K562 (cell line): ENCODE data around the gene DDX39A. TPM values are rescaled to one million over a fixed set of nuclear protein-coding genes. Genes with fewer than 3 reads are reported as not detected.
A peak's percentile ranks its signal among the peaks of the same experiment; 100 is the strongest.

Experiments used
- ARID1B ChIP-seq: fragments of 450-650 bp; IDR thresholded peaks from 2 replicates; pipeline ENCODE4 v1.6.1; 2016; ENCODE audit warnings: antibody characterized with exemption, mild to moderate bottlenecking, inconsistent platforms
- DMBX1 ChIP-seq: fragments of 250-450 bp; sonication (Bioruptor Pico); IDR thresholded peaks from 2 replicates; pipeline ENCODE4 v1.8.0; 2022; ENCODE audit warnings: inconsistent platforms, mild to moderate bottlenecking, moderate library complexity, borderline replicate concordance
- ELF1 ChIP-seq: fragments of 200-800 bp; sonication (Bioruptor generic); IDR thresholded peaks from 2 replicates; pipeline ENCODE4 v1.6.1; 2016; ENCODE audit warnings: missing genetic modification characterization, missing compliant biosample characterization
- ETV6 ChIP-seq, 3 experiments: fragments of 150-350 bp in 1 of 3; sonication (generic) in 1 of 3; formaldehyde crosslinking in 1 of 3; IDR thresholded peaks; 2 replicates each; pipeline versions ENCODE4 v1.6.1 to v1.8.0; 2014 to 2022; ENCODE audit warnings: borderline replicate concordance in 2 of 3, low read depth in 2 of 3, antibody characterized with exemption in 1 of 3, low read length in 1 of 3, mild to moderate bottlenecking in 1 of 3, missing genetic modification reagents in 1 of 3
- GABPA ChIP-seq: fragments of 200-800 bp; sonication (Bioruptor generic); conservative IDR thresholded peaks from 2 replicates; pipeline ENCODE4 v1.6.1; 2016; ENCODE audit warnings: low read depth, missing genetic modification characterization, missing compliant biosample characterization
- GABPB1 ChIP-seq: sonication (generic); formaldehyde crosslinking; IDR thresholded peaks from 2 replicates; pipeline ENCODE4 v1.8.0; 2022; ENCODE audit warnings: mild to moderate bottlenecking, missing genetic modification reagents
- JUND ChIP-seq, 2 experiments: IDR thresholded peaks; 2 replicates in 1 of 2; 3 replicates in 1 of 2; pipeline ENCODE4 v1.6.1; 2011; ENCODE audit warnings: borderline replicate concordance in 2 of 2, low read depth in 2 of 2, low read length in 2 of 2, improper control_type of control experiment in 1 of 2, missing biosample characterization in 1 of 2, missing genetic modification characterization in 1 of 2, missing genetic modification reagents in 1 of 2
- MTA3 ChIP-seq: fragments of 450-650 bp; formaldehyde crosslinking; IDR thresholded peaks from 2 replicates; pipeline ENCODE4 v1.6.1; 2017; ENCODE audit warnings: mild to moderate bottlenecking, borderline replicate concordance
- NELFE ChIP-seq: IDR thresholded peaks from 2 replicates; pipeline ENCODE4 v1.6.1; 2011; ENCODE audit warnings: mild to moderate bottlenecking; ENCODE audit not compliant: insufficient read depth, insufficient read length
- NR2C1 ChIP-seq, 2 experiments: fragments of 450-650 bp; IDR thresholded peaks; 2 replicates each; pipeline ENCODE4 v1.6.1; 2017; ENCODE audit warnings: mild to moderate bottlenecking in 2 of 2, antibody characterized with exemption in 1 of 2, inconsistent platforms in 1 of 2, missing compliant biosample characterization in 1 of 2, missing genetic modification characterization in 1 of 2
- PHF20 ChIP-seq: fragments of 450-650 bp; IDR thresholded peaks from 2 replicates; pipeline ENCODE4 v1.6.1; 2018; ENCODE audit not compliant: partially characterized antibody
- PKNOX1 ChIP-seq: fragments of 450-650 bp; IDR thresholded peaks from 2 replicates; pipeline ENCODE4 v1.6.1; 2016
- SIN3A ChIP-seq, 2 experiments: fragments of 150-350 bp in 1 of 2; IDR thresholded peaks; 2 replicates each; pipeline ENCODE4 v1.6.1; 2011 to 2016; ENCODE audit warnings: borderline replicate concordance in 2 of 2, low read depth in 2 of 2, low read length in 2 of 2, mild to moderate bottlenecking in 2 of 2, moderate library complexity in 2 of 2; ENCODE audit not compliant: control insufficient read depth in 1 of 2
- SMARCA4 ChIP-seq: fragments of 450-650 bp; IDR thresholded peaks from 2 replicates; pipeline ENCODE4 v1.6.1; 2016
- SMARCA5 ChIP-seq: fragments of 450-650 bp; IDR thresholded peaks from 2 replicates; pipeline ENCODE4 v1.6.1; 2016
- YY1 ChIP-seq, 3 experiments: IDR thresholded peaks; 2 replicates each; pipeline ENCODE4 v1.6.1; 2011; ENCODE audit warnings: low read length in 2 of 3, mild to moderate bottlenecking in 2 of 3, moderate library complexity in 2 of 3, borderline replicate concordance in 1 of 3, control low read depth in 1 of 3, low read depth in 1 of 3; ENCODE audit not compliant: insufficient read depth in 3 of 3, insufficient replicate concordance in 2 of 3, control insufficient read depth in 1 of 3, insufficient read length in 1 of 3; ENCODE audit errors: extremely low read depth in 1 of 3
- ZFP30 ChIP-seq: fragments of 250-450 bp; sonication (Bioruptor Pico); IDR thresholded peaks from 2 replicates; pipeline ENCODE4 v1.8.0; 2022; ENCODE audit warnings: moderate library complexity, mild to moderate bottlenecking, inconsistent platforms, borderline replicate concordance
- ZFX ChIP-seq: sonication (generic); formaldehyde crosslinking; IDR thresholded peaks from 2 replicates; pipeline ENCODE4 v1.8.0; 2022; ENCODE audit warnings: mild to moderate bottlenecking, missing genetic modification reagents, moderate library complexity
- ZNF12 ChIP-seq: sonication (generic); formaldehyde crosslinking; IDR thresholded peaks from 2 replicates; pipeline ENCODE4 v1.4.0; 2020; ENCODE audit warnings: mild to moderate bottlenecking, missing genetic modification reagents
- ZNF3 ChIP-seq: fragments of 250-450 bp; sonication (Bioruptor Pico); IDR thresholded peaks from 2 replicates; pipeline ENCODE4 v1.5.0; 2021; ENCODE audit warnings: mild to moderate bottlenecking, moderate library complexity
- ZNF695 ChIP-seq: fragments of 450-650 bp; formaldehyde crosslinking; IDR thresholded peaks from 2 replicates; pipeline ENCODE4 v1.4.0; 2020; ENCODE audit warnings: mild to moderate bottlenecking, moderate library complexity
- polyA plus RNA-seq, 8 experiments: library from polyadenylated mRNA; depleted of rRNA in 4 of 8; stranded (reverse) in 5 of 8; unstranded in 3 of 8; fragments of >200 nt; fragmentation: Nextera tagmentation in 2 of 8; fragmentation: Illumina TruSeq in 1 of 8; extraction: Ambion mirVana in 2 of 8; extraction: Trizol in 1 of 8; gene quantifications; 2 replicates each; pipeline versions ENCODE4 v1.2.1 to v1.2.3, GENCODE V29; 2011 to 2014; ENCODE audit warnings: inconsistent platforms in 1 of 8, missing spikeins in 1 of 8
- total RNA-seq, 7 experiments: library from RNA; depleted of rRNA in 6 of 7; stranded (reverse); fragments of >200 nt in 6 of 7; fragmentation: Illumina TruSeq in 2 of 7; extraction: Trizol in 2 of 7; gene quantifications; 2 replicates each; pipeline versions ENCODE4 v1.2.1 to v1.2.3, GENCODE V29; 2011 to 2021; ENCODE audit warnings: low replicate concordance in 1 of 7
- TF ChIP-seq, protein P1 (sequence below): sonication (generic); formaldehyde crosslinking; IDR thresholded peaks from 2 replicates; pipeline ENCODE4 v1.8.0; 2022; ENCODE audit warnings: missing genetic modification reagents, mild to moderate bottlenecking, moderate library complexity, borderline replicate concordance

DDX39A gene
- total and polyA plus RNA-seq, 9 of the 15 experiments (the other 6 are each of a cell fraction or from before 2014, with no cell fraction given): 90.3 to 250 (median 188) TPM

DNA sequence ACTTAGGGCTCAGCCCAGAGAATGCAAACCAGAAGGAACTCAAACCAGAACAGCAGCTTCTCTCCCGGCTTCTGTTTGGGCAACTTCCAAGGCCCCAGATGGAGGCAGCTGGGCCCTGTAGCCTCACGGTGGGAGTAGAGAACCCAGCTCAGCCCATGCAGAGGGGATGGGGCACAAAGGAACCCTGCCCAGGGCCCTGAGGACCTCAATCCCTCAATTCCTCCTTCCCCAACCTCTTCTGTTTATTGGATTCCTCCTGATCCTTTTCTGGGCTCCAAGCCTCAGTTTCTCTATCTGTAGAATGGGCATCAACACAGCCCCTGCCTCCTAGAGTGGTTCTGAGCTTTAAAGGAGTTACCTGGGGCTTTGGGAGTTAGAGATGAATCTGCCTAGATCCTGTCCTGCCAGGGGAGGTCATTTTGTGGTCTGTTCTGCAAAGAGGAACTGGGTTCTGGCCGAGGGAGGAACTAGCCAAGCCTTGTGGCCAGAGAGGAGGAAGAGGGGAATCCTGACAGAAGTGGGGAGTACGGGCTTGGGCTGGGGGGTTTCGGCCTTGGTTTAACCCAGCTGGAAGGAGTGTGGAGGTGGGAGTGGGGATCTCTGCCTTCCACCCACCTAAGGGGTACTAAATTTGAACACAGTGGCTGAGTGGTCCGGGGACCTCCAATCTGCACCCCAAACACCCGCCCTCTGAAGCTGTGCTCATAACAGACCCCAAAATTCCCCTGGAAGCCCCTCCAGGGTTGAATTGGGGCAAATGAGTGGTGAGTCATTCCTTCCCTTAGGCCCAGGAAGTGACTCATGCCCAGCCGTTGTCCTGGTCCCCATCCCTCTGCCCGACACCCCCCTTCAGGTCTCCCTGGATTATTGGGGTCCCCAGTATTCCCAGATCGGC, 35.2 kb downstream of the DDX39A start (continued):
- TF ChIP-seq GABPB1: peak; percentile 31; the same call in 1 of the 2 replicates
- peak; percentile 92 for TF ChIP-seq ARID1B
- 0 out of 4 replicates have a peak, but pooled peaks of 1 of the 2 experiments have one; percentile 8 for TF ChIP-seq SIN3A (IDR thresholded peaks at IDR 0.05; ENCODE audit: borderline replicate concordance in 2 of 2, control insufficient read depth in 1 of 2, low read depth in 2 of 2, low read length in 2 of 2)
- peak; percentile 31; the same call in 1 of the 2 replicates for TF ChIP-seq ELF1 (tag)
- TF ChIP-seq SMARCA4: peak; percentile 93
- peak; percentile 10; the same call in 1 of the 2 replicates for TF ChIP-seq ZNF12 (CRISPR knock-in tag)
- TF ChIP-seq ZNF695 (CRISPR knock-in tag): no peak
- TF ChIP-seq ZFX (CRISPR knock-in tag): peak; percentile 44; the same call in 1 of the 2 replicates
- TF ChIP-seq DMBX1 (CRISPR knock-in tag): 0 out of 2 replicates have a peak, but pooled peaks have one; percentile 25
- TF ChIP-seq GABPA (tag): peak; percentile 46; the same call in 1 of the 2 replicates
- no peak for TF ChIP-seq NELFE
- TF ChIP-seq, protein P1, sequence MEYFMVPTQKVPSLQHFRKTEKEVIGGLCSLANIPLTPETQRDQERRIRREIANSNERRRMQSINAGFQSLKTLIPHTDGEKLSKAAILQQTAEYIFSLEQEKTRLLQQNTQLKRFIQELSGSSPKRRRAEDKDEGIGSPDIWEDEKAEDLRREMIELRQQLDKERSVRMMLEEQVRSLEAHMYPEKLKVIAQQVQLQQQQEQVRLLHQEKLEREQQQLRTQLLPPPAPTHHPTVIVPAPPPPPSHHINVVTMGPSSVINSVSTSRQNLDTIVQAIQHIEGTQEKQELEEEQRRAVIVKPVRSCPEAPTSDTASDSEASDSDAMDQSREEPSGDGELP (CRISPR knock-in tag): peak; percentile 78
- no peak for TF ChIP-seq NR2C1 (IDR thresholded peaks at IDR 0.05)
- 0 out of 2 replicates have a peak, but pooled peaks have one; percentile 6 for TF ChIP-seq NR2C1 (tag; IDR thresholded peaks at IDR 0.05)
- no peak for TF ChIP-seq ZFP30 (CRISPR knock-in tag)
- TF ChIP-seq SMARCA5: peak; percentile 93
- TF ChIP-seq PKNOX1: no peak
- TF ChIP-seq PHF20: peak; percentile 67
- no peak for TF ChIP-seq ZNF3 (CRISPR knock-in tag)
- TF ChIP-seq ETV6 (IDR thresholded peaks at IDR 0.05; ENCODE audit: borderline replicate concordance in 1 of 2, low read depth in 2 of 2, low read length in 1 of 2): peak in 1 of 2 experiments; percentile 76; a peak in 2 of 4 replicates
- no peak for TF ChIP-seq ETV6 (CRISPR knock-in tag; IDR thresholded peaks at IDR 0.05; ENCODE audit: borderline replicate concordance)
- peak; percentile 64 for TF ChIP-seq MTA3
- peak in 2 of 3 experiments; percentile 27 to 64 for TF ChIP-seq YY1 (IDR thresholded peaks at IDR 0.05; ENCODE audit: borderline replicate concordance in 1 of 3, control insufficient read depth in 1 of 3, extremely low read depth in 1 of 3, insufficient read depth in 3 of 3, insufficient read length in 1 of 3, insufficient replicate concordance in 2 of 3, low read depth in 1 of 3, low read length in 2 of 3)
- peak; percentile 99 for TF ChIP-seq JUND (IDR thresholded peaks at IDR 0.05; ENCODE audit: borderline replicate concordance, low read depth, low read length)
- TF ChIP-seq JUND (tag; IDR thresholded peaks at IDR 0.05; ENCODE audit: borderline replicate concordance, low read depth, low read length): peak; percentile 97
